Measurements from ENCODE around the gene CPLX1.

DNA sequence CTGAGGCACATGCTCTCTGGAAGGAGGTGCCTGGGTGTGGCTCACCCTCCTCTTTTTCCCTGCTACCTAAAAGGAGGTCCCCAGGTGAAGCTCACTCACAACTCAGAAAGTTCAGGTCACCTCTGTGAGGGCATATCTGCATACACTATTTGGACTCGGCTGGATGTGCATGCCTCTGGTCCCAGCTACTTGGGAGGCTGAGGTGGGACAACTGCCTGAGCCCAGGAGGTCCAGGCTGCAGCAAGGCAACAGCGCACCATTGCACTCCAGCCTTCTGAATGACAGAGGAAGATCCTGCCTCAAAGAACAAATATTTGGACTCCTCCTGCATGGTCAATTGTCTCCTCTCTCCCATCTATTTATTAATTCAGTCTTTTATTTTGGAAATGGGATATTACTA is 46.4 kb downstream of the CPLX1 start:
- no peak for TF ChIP-seq CTCF (conservative IDR thresholded peaks at IDR 0.05)
- no peak for TF ChIP-seq EZH2 (IDR thresholded peaks at IDR 0.05; ENCODE audit: low read depth)

Data from PC-9 (cell line).